HepG2 (cell line): ENCODE data around the gene FYB1. TPM values are rescaled to one million over a fixed set of nuclear protein-coding genes. Genes with fewer than 3 reads are reported as not detected.

Experiments
- ATAC-seq: fragments of 200-7000 bp; cut with Tn5 transposase; 3 replicates; pipeline ENCODE4 v1.9.1; 2020; ENCODE audit warnings: mild to moderate bottlenecking, moderate library complexity
- BruUV-seq: library from RNA; stranded (reverse); fragments of 400-500 nt; replicated peaks from 2 replicates; lab custom pipeline; 2021; lab: Mats Ljungman, UMichigan
- CTCF ChIA-PET: fragments of 300-600 bp; formaldehyde crosslinking; extraction: SDS; loops from one replicate; lab custom pipeline; 2021; ENCODE audit warnings: low total read pairs, inconsistent platforms, low intra/inter-chr PET ratio; lab: Yijun Ruan, JAX
- POLR2A ChIA-PET: fragments of 350-600 bp; sonication (Branson Sonifier 250); formaldehyde crosslinking; loops from one replicate; lab custom pipeline; 2020; ENCODE audit warnings: antibody characterized with exemption, inconsistent platforms; lab: Yijun Ruan, JAX
- DNase-seq: peaks from one replicate; pipeline ENCODE4 v3.0.0-alpha.2; 2015; ENCODE audit warnings: low spot score
- FAIRE-seq: peaks from 3 replicates; lab custom pipeline; 2011; peaks lifted over from hg19 to GRCh38; lab: Jason Lieb, UNC
- H2AFZ ChIP-seq: one replicate; pipeline ENCODE4 v1.6.1; 2011; ENCODE audit warnings: low read length, inconsistent platforms
- H3K27ac ChIP-seq: fragments of 300-600 bp; 3 replicates; pipeline ENCODE4 v1.8.0; 2011; ENCODE audit warnings: mixed run types, mild to moderate bottlenecking, mixed read lengths, low read length, inconsistent platforms; ENCODE audit not compliant: insufficient read depth; ENCODE audit errors: extremely low read length
- H3K27me3 ChIP-seq, 2 experiments: fragments of 200-600 bp in 1 of 2; 2 replicates in 1 of 2; 3 replicates in 1 of 2; pipeline versions ENCODE4 v1.6.0 to v1.8.0; 2011; ENCODE audit warnings: low read length in 2 of 2, mild to moderate bottlenecking in 2 of 2, moderate library complexity in 2 of 2, inconsistent platforms in 1 of 2; ENCODE audit not compliant: insufficient read depth in 2 of 2, control insufficient read depth in 1 of 2
- H3K36me3 ChIP-seq, 2 experiments: fragments of 200-600 bp in 1 of 2; replicated peaks in 1 of 2; 2 replicates in 1 of 2; 3 replicates in 1 of 2; pipeline versions ENCODE4 v1.5.1 to v1.8.0; 2011; ENCODE audit warnings: low read length in 2 of 2, inconsistent platforms in 1 of 2; ENCODE audit not compliant: insufficient read depth in 2 of 2, control insufficient read depth in 1 of 2
- H3K4me1 ChIP-seq: 2 replicates; pipeline ENCODE4 v1.5.1; 2012; ENCODE audit warnings: low read length, inconsistent platforms; ENCODE audit not compliant: insufficient read depth
- H3K4me2 ChIP-seq: 2 replicates; pipeline ENCODE4 v1.6.0; 2011; ENCODE audit warnings: low read depth, low read length, inconsistent platforms
- H3K4me3 ChIP-seq, 3 experiments: fragments of 200-600 bp in 1 of 3; sonication (generic), shearing (Covaris generic) in 1 of 3; replicated peaks in 1 of 3; 2 replicates each; pipeline ENCODE4 v1.5.1; 2011 to 2016; ENCODE audit warnings: low read length in 3 of 3, inconsistent platforms in 2 of 3, low read depth in 2 of 3, mild to moderate bottlenecking in 2 of 3, control low read depth in 1 of 3, mixed read lengths in 1 of 3; ENCODE audit not compliant: insufficient read depth in 1 of 3
- H3K79me2 ChIP-seq: one replicate; pipeline ENCODE4 v1.6.1; 2011; ENCODE audit warnings: low read length, inconsistent platforms; ENCODE audit not compliant: insufficient read depth
- H3K9ac ChIP-seq: 2 replicates; pipeline ENCODE4 v1.6.0; 2011; ENCODE audit warnings: mild to moderate bottlenecking, low read depth, low read length, inconsistent platforms; ENCODE audit not compliant: insufficient read depth
- H3K9me3 ChIP-seq: 2 replicates; pipeline ENCODE4 v1.5.1; 2012; ENCODE audit warnings: mild to moderate bottlenecking, low read length
- H4K20me1 ChIP-seq: 2 replicates; pipeline ENCODE4 v1.6.0; 2011; ENCODE audit warnings: inconsistent platforms, mild to moderate bottlenecking, low read length, moderate library complexity; ENCODE audit not compliant: insufficient read depth
- CCDC6 ChIP-seq: sonication (generic); formaldehyde crosslinking; IDR thresholded peaks from 2 replicates; pipeline ENCODE4 v1.8.1; 2022; ENCODE audit warnings: mild to moderate bottlenecking, missing genetic modification reagents, moderate library complexity
- CENPT ChIP-seq: sonication (generic); formaldehyde crosslinking; IDR thresholded peaks from 2 replicates; pipeline ENCODE4 v1.8.0; 2022; ENCODE audit warnings: low read depth, mild to moderate bottlenecking, moderate library complexity, missing genetic modification reagents
- HDAC1 ChIP-seq: sonication (generic); formaldehyde crosslinking; IDR thresholded peaks from 2 replicates; pipeline ENCODE4 v1.5.1; 2020; ENCODE audit warnings: mild to moderate bottlenecking, missing genetic modification reagents
- KDM4B ChIP-seq: sonication (generic); formaldehyde crosslinking; IDR thresholded peaks from 2 replicates; pipeline ENCODE4 v1.4.0; 2020; ENCODE audit warnings: missing genetic modification reagents
- MAFG ChIP-seq: sonication (generic); formaldehyde crosslinking; IDR thresholded peaks from 2 replicates; pipeline ENCODE4 v1.5.1; 2020; ENCODE audit warnings: mild to moderate bottlenecking, missing genetic modification reagents
- MAZ ChIP-seq, 2 experiments: sonication (generic) in 1 of 2; formaldehyde crosslinking in 1 of 2; IDR thresholded peaks; 2 replicates each; pipeline versions ENCODE4 v1.5.0 to v1.6.1; 2012 to 2020; ENCODE audit warnings: low read depth in 2 of 2, mild to moderate bottlenecking in 2 of 2, borderline replicate concordance in 1 of 2, improper control_type of control experiment in 1 of 2, low read length in 1 of 2, missing genetic modification reagents in 1 of 2, moderate library complexity in 1 of 2
- MIER2 ChIP-seq: IDR thresholded peaks from 2 replicates; pipeline ENCODE4 v1.6.1; 2016; ENCODE audit warnings: missing biosample characterization, missing genetic modification reagents
- NCOR1 ChIP-seq: fragments of 200-600 bp; sonication (generic); IDR thresholded peaks from 2 replicates; pipeline ENCODE4 v1.7.0; 2017; ENCODE audit warnings: antibody characterized with exemption, low read length, borderline replicate concordance
- NR1H2 ChIP-seq: sonication (generic); formaldehyde crosslinking; IDR thresholded peaks from 2 replicates; pipeline ENCODE4 v1.8.1; 2022; ENCODE audit warnings: low read depth, missing genetic modification reagents, borderline replicate concordance
- PHF20 ChIP-seq: sonication (generic); formaldehyde crosslinking; IDR thresholded peaks from 2 replicates; pipeline ENCODE4 v1.5.0; 2020; ENCODE audit warnings: mild to moderate bottlenecking, missing genetic modification reagents
- RAD51 ChIP-seq: fragments of 450-650 bp; IDR thresholded peaks from 2 replicates; pipeline ENCODE4 v1.6.1; 2016; ENCODE audit warnings: borderline replicate concordance
- RFX1 ChIP-seq: fragments of 450-650 bp; IDR thresholded peaks from 2 replicates; pipeline ENCODE4 v1.6.1; 2017
- SNAI1 ChIP-seq: sonication (generic); formaldehyde crosslinking; IDR thresholded peaks from 2 replicates; pipeline ENCODE4 v1.5.0; 2020; ENCODE audit warnings: mild to moderate bottlenecking, missing genetic modification reagents, borderline replicate concordance
- ZBTB38 ChIP-seq: sonication (generic); formaldehyde crosslinking; IDR thresholded peaks from 2 replicates; pipeline ENCODE4 v1.5.1; 2020; ENCODE audit warnings: mild to moderate bottlenecking, missing genetic modification reagents
- ZFP41 ChIP-seq: sonication (generic); formaldehyde crosslinking; IDR thresholded peaks from 2 replicates; pipeline ENCODE4 v1.4.0; 2020; ENCODE audit warnings: mild to moderate bottlenecking, missing genetic modification reagents, borderline replicate concordance
- ZNF496 ChIP-seq: sonication (generic); formaldehyde crosslinking; IDR thresholded peaks from 2 replicates; pipeline ENCODE4 v1.8.1; 2023; ENCODE audit warnings: mild to moderate bottlenecking, moderate library complexity, missing genetic modification reagents; ENCODE audit not compliant: insufficient replicate concordance
- ZNF776 ChIP-seq: sonication (generic); formaldehyde crosslinking; IDR thresholded peaks from 2 replicates; pipeline ENCODE4 v1.4.0; 2020; ENCODE audit warnings: mild to moderate bottlenecking, missing genetic modification reagents
- WGBS: methylation state at CpG from one replicate; pipeline ENCODE4 v1.1.6; 2017; ENCODE audit warnings: low lambda C conversion rate; 5-methylcytosine and 5-hydroxymethylcytosine counted together
- in situ Hi-C: cut with HindIII; loops from 2 replicates; pipeline ENCODE4 v1.10.0; 2017; ENCODE audit warnings: low pct_unique_long_range_greater_than_20kb; ENCODE audit not compliant: extremely low pct_ligation_motif_present
- intact Hi-C: fragments of 100-400 bp; cut with micrococcal nuclease; formaldehyde crosslinking; loops from one replicate; pipeline ENCODE4 v1.10.0; 2022; ENCODE audit not compliant: unreplicated experiment
- polyA plus RNA-seq, 8 experiments: library from polyadenylated mRNA; depleted of rRNA in 3 of 8; stranded (reverse) in 7 of 8; unstranded in 1 of 8; fragments of >200 nt; fragmentation: Illumina TruSeq in 4 of 8; extraction: Trizol in 4 of 8; gene quantifications; 2 replicates each; pipeline versions ENCODE4 v1.2.1 to v1.2.3, GENCODE V29; 2011 to 2016; ENCODE audit warnings: low read depth in 4 of 8, missing spikeins in 1 of 8, mixed read lengths in 1 of 8; ENCODE audit not compliant: insufficient read depth in 1 of 8
- total RNA-seq, 5 experiments: library from RNA; depleted of rRNA; stranded (reverse); fragments of >200 nt; fragmentation: Illumina TruSeq; extraction: Trizol; gene quantifications; 2 replicates each; pipeline ENCODE4 v1.2.3, GENCODE V29; 2016; ENCODE audit warnings: low read depth in 1 of 5
- TF ChIP-seq, protein P1 (sequence below), 2 experiments: IDR thresholded peaks; 2 replicates each; pipeline ENCODE4 v1.6.1; 2011 to 2012; ENCODE audit warnings: low read length in 2 of 2, borderline replicate concordance in 1 of 2, low read depth in 1 of 2, mild to moderate bottlenecking in 1 of 2, moderate library complexity in 1 of 2
- TF ChIP-seq, protein P2 (sequence below): sonication (generic); formaldehyde crosslinking; IDR thresholded peaks from 2 replicates; pipeline ENCODE4 v1.5.0; 2020; ENCODE audit warnings: missing genetic modification reagents

The FYB1 gene
- total and polyA plus RNA-seq, 2 of the 13 experiments (the other 11 are each of a cell fraction or from before 2014, with no cell fraction given): 0.03 TPM; not detected in 1

DNA sequence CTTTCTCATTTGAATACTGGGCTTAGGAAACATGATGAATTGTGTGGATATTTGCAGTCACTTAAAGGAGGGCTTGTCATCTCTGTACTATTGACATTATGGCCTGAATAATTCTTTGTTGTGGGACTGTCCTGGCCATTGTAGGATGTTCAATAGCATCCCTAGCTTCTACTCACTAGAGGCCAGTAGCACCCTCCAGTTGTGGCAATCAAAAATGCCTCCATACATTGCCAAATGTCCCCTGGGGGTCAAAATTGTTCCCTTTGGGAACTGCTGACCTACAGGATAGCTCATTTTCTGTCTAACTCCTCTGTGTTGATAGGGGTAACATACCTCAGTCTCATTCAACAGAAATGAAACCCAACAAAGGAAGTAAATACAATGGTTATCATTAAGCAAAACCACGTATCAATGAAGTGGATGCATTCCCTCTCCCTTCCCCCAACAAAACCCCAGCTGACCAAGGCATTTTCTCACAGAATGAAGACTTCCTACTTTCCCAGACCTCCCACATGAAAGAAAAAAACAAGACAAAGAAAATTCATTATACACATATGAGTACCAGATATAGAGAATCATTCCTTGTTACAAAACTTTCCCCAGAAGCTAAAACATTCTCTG, 18.1 kb downstream of the FYB1 start:
- DNase-seq: no peak
- no peak for TF ChIP-seq CENPT
- TF ChIP-seq MAZ (IDR thresholded peaks at IDR 0.05; ENCODE audit: borderline replicate concordance, low read depth, low read length): no peak
- no peak for TF ChIP-seq MAZ (CRISPR knock-in tag; IDR thresholded peaks at IDR 0.05; ENCODE audit: low read depth)
- TF ChIP-seq SNAI1 (CRISPR knock-in tag): no peak
- TF ChIP-seq, protein P1, sequence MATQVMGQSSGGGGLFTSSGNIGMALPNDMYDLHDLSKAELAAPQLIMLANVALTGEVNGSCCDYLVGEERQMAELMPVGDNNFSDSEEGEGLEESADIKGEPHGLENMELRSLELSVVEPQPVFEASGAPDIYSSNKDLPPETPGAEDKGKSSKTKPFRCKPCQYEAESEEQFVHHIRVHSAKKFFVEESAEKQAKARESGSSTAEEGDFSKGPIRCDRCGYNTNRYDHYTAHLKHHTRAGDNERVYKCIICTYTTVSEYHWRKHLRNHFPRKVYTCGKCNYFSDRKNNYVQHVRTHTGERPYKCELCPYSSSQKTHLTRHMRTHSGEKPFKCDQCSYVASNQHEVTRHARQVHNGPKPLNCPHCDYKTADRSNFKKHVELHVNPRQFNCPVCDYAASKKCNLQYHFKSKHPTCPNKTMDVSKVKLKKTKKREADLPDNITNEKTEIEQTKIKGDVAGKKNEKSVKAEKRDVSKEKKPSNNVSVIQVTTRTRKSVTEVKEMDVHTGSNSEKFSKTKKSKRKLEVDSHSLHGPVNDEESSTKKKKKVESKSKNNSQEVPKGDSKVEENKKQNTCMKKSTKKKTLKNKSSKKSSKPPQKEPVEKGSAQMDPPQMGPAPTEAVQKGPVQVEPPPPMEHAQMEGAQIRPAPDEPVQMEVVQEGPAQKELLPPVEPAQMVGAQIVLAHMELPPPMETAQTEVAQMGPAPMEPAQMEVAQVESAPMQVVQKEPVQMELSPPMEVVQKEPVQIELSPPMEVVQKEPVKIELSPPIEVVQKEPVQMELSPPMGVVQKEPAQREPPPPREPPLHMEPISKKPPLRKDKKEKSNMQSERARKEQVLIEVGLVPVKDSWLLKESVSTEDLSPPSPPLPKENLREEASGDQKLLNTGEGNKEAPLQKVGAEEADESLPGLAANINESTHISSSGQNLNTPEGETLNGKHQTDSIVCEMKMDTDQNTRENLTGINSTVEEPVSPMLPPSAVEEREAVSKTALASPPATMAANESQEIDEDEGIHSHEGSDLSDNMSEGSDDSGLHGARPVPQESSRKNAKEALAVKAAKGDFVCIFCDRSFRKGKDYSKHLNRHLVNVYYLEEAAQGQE (IDR thresholded peaks at IDR 0.05; ENCODE audit: borderline replicate concordance in 1 of 2, low read depth in 1 of 2, low read length in 2 of 2): no peak
- TF ChIP-seq RFX1: no peak
- no peak for TF ChIP-seq CCDC6
- TF ChIP-seq, protein P2, sequence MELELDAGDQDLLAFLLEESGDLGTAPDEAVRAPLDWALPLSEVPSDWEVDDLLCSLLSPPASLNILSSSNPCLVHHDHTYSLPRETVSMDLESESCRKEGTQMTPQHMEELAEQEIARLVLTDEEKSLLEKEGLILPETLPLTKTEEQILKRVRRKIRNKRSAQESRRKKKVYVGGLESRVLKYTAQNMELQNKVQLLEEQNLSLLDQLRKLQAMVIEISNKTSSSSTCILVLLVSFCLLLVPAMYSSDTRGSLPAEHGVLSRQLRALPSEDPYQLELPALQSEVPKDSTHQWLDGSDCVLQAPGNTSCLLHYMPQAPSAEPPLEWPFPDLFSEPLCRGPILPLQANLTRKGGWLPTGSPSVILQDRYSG (CRISPR knock-in tag): no peak
- TF ChIP-seq ZFP41 (CRISPR knock-in tag): no peak
- no peak for TF ChIP-seq MIER2 (CRISPR knock-in tag)
- TF ChIP-seq PHF20 (CRISPR knock-in tag): no peak
- TF ChIP-seq RAD51: no peak
- TF ChIP-seq NCOR1: no peak
- no peak for TF ChIP-seq KDM4B (CRISPR knock-in tag)
- no peak for TF ChIP-seq HDAC1 (CRISPR knock-in tag)
- TF ChIP-seq NR1H2 (CRISPR knock-in tag): no peak
- TF ChIP-seq MAFG: no peak
- TF ChIP-seq ZNF776 (CRISPR knock-in tag): no peak
- no peak for TF ChIP-seq ZNF496 (CRISPR knock-in tag)
- TF ChIP-seq ZBTB38: no peak
- H3K4me1 ChIP-seq: peaks cover 8% of the 10 kb centered on the region
- no TSS peak for BruUV-seq
- WGBS: 56% methylated on average over 1 of the region's 1 CpG
- H4K20me1 ChIP-seq: no peaks in the 10 kb centered on the region
- no peak overlapping the region for H3K9ac ChIP-seq
- no peak for FAIRE-seq
- CTCF ChIA-PET: no interaction called here
- H3K79me2 ChIP-seq: no peaks in the 10 kb centered on the region
- no peak overlapping the region for H3K27ac ChIP-seq
- intact Hi-C loops: no loop called here
- no peaks in the 10 kb centered on the region for H3K36me3 ChIP-seq
- H3K4me3 ChIP-seq: no peak overlapping the region
- ATAC-seq: no peak
- POLR2A ChIA-PET: no interaction called here
- H2AFZ ChIP-seq: no peak overlapping the region
- no peak overlapping the region for H3K4me2 ChIP-seq
- no peaks in the 10 kb centered on the region; a peak in 1 of 5 replicates for H3K27me3 ChIP-seq
- in situ Hi-C loops: loop anchor here (25.0 kb wide), 1 partner anchor 361 kb away; no protein-coding TSS in a partner anchor
- no peaks in the 10 kb centered on the region for H3K9me3 ChIP-seq
